ENCODE measurements around the gene PACRG. TPM values are rescaled to one million over a fixed set of nuclear protein-coding genes. Genes with fewer than 3 reads are reported as not detected.

PACRG gene
- total and polyA plus RNA-seq, 2 of the 8 experiments (the other 6 are each of a cell fraction or from before 2014, with no cell fraction given) = 0.44 to 0.54 TPM

DNA sequence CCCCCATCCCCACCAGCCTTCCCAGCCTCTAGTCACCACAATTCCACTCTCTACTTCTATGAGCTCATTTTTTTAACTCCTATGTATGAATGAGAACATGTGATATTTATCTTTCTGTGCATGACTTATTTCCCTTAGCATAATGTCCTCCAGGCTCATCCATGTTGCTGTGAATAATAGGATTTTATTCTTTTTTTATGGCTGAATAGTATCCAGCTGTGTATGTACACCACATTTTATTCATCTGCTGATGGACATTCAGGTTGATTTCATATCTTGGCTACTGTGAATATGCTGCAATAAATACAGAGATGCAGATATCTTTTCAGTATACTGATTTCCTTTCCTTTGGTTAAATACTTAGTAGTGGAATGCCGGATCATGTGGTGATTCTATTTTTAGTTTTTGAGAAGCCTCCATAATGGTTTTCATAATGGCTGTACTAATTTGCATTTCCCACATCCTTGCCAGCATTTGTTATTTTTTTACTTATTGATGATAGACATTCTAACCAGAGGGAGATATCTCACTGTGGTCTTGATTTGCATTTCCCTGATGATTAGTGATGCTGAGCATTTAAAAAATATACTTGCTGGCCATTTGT, 194.9 kb downstream of the PACRG start (continued):
- TF ChIP-seq SRF (IDR thresholded peaks at IDR 0.05; ENCODE audit: low read depth, low read length) (no peak), POLR2AphosphoS5 (IDR thresholded peaks at IDR 0.05; ENCODE audit: low read depth, low read length) (no peak)
